Measurements from ENCODE around the gene PSMG2.

PSMG2 gene

GRCh38 chr18:12699747-12700146 lies 3.1 kb upstream of the PSMG2 start:
- Histone ChIP-seq H3K4me3 (no peak overlapping the region), H3K27ac (no peak overlapping the region)
- DNase-seq (ENCODE audit: low spot score): no peak
- TF ChIP-seq CTCF (IDR thresholded peaks at IDR 0.05): no peak

DNA sequence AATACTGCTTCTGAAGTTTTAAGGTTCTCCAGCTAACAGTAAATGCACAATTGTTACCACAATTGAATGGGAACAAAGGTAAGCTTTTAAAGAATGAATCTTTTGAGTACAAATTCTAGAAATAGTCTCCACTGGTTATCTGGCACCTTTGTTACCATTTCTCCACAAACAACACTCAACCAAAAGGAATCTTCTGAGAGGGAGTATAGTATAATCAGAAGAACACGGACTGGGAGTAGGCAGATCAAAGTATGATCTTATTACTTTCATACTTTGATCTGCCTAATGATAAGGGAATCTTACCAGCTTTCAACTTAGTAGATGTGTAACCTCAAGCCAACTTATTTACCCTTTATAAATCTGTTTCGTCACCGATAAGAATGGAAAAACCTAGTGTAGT lies 1.7 kb upstream of the PSMG2 start:
- Histone ChIP-seq H3K4me3 (peak overlapping the region; percentile 99), H3K27ac (no peak overlapping the region)
- no peak for DNase-seq (ENCODE audit: low spot score)
- TF ChIP-seq CTCF (IDR thresholded peaks at IDR 0.05): no peak

DNA sequence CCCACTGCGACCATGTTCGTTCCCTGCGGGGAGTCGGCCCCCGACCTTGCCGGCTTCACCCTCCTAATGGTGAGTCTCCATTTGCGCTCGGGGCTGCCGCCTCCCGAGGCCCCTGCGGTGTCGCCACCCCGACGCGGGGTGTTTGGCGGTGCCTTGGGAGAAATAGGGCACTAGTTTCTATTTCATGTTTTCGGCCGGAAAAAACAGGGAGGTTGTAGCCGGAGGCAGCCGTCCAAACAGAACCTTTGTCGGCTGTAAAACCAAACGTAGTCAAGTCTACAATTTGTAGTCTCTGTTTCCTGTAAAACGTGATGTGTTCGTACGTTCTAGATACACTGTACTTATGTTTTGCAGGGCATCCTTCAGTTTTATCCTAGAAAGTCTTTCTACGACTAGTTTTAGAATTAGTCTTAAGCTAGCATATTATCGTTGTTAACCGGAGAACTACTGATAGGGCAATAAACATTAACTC lies 290 bp downstream of the PSMG2 start:
- DNase-seq (ENCODE audit: low spot score): no peak
- peak overlapping the region; percentile 85 to 99 for H3K27ac ChIP-seq
- no peak for TF ChIP-seq CTCF (IDR thresholded peaks at IDR 0.05)
- peak overlapping the region; percentile 99 for H3K4me3 ChIP-seq

DNA sequence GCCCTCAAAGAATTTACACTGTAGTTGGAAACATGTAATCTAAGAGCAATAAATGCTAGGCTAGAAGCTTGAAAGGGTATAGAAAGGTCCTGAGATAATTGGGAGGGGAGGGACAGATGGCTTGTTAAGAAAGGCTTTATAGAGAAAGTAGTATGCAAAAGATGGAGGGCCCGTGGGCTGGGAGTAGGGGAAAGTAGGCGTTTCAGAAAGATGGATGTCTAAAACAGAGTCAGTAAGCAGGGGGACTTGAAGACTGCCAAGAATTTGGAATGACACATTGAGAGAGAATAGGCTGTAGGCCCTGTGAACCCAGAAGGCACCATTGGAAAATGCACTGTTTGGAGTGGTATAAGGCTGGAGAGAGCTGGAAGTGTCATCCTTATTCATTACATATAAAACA lies 822 bp downstream of the PSMG2 start:
- TF ChIP-seq CTCF (IDR thresholded peaks at IDR 0.05): no peak
- H3K4me3 ChIP-seq: peak overlapping the region; percentile 99
- H3K27ac ChIP-seq: peak overlapping the region in 1 of 2 donors; percentile 99
- no peak for DNase-seq (ENCODE audit: low spot score)

DNA sequence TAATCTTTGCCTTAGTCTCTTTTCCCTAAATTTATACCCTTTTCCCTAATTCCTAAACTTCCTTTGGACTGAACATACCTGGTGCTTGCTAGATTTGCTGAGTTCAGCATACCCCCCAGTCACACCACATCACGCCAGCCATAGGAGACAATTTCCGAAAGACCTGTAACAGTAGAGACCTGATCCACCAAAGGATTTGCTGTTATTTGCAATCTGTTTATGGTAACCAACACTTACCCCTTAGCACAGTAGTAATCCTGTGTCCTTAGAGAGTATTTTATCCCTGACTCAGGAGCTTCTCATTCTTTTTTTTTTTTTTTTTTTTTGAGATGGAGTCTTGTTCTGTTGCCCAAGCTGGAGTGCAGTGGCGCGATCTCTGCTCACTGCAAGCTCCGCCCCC lies 8.6 kb downstream of the PSMG2 start:
- Histone ChIP-seq H3K27ac (no peak overlapping the region), H3K4me3 (no peak overlapping the region)
- no peak for TF ChIP-seq CTCF (IDR thresholded peaks at IDR 0.05)
- DNase-seq (ENCODE audit: low spot score): no peak

- H3K4me3 ChIP-seq: no peak overlapping the region
- H3K27ac ChIP-seq: no peak overlapping the region
- no peak for DNase-seq (ENCODE audit: low spot score)
- TF ChIP-seq CTCF (IDR thresholded peaks at IDR 0.05): no peak
Observed at GRCh38 chr18:12721495-12722275, 18.8 kb downstream of the PSMG2 start.

DNA sequence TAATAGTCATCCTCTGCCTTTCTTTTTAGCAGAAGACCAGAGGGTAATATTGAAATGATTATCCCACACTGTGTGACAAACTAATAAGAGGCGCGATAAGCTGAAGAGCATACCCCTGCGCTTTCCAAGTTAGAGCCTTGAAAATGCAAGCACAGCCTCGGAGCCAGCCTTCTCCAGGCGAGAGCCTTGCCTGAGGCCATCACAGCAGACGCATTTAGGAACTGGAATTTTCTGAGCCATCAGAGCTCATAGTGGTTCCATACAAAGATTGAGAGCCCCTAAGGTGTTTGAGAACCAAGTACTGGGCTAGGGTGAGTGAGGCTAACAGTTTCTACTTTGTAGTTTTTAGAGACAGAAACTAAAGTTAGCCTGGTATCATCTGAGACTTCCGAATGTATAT lies 19.9 kb downstream of the PSMG2 start:
- no peak overlapping the region for H3K27ac ChIP-seq
- H3K4me3 ChIP-seq: no peak overlapping the region
- no peak for TF ChIP-seq CTCF (IDR thresholded peaks at IDR 0.05)
- DNase-seq (ENCODE audit: low spot score): no peak

Measured in coronary artery (tissue), 2 donors.